ENCODE measurements around the gene TK1.

Gene TK1

GRCh38 chr17:78128551-78129350 lies 58.1 kb downstream of the TK1 start, which contains the start of gene TMC6:
Gene TMC6 (minus strand): TSS chr17:78128755. CDS start chr17:78126832, 1,923 bp downstream.
- DNase-seq (ENCODE audit: low read depth, low spot score): peak; percentile 74
- peak within 1 kb of the TSS; percentile 85 for H3K4me3 ChIP-seq (ENCODE audit: low read length)

GRCh38 chr17:78127888-78128550 lies 58.8 kb downstream of the TK1 start:
- peak overlapping the region; percentile 85 for H3K4me3 ChIP-seq (ENCODE audit: low read length)
- DNase-seq (ENCODE audit: low read depth, low spot score): no peak

GRCh38 chr17:78127239-78127887 lies 59.5 kb downstream of the TK1 start:
- no peak for DNase-seq (ENCODE audit: low read depth, low spot score)
- peak overlapping the region; percentile 85 for H3K4me3 ChIP-seq (ENCODE audit: low read length)

GRCh38 chr17:78126895-78127238 lies 60.0 kb downstream of the TK1 start:
- H3K4me3 ChIP-seq (ENCODE audit: low read length): peak overlapping the region; percentile 85
- no peak for DNase-seq (ENCODE audit: low read depth, low spot score)

GRCh38 chr17:78125976-78126894 lies 60.6 kb downstream of the TK1 start:
- H3K4me3 ChIP-seq (ENCODE audit: low read length): no peak overlapping the region

GRCh38 chr17:78125138-78125913 lies 61.5 kb downstream of the TK1 start:
- no peak for DNase-seq (ENCODE audit: low read depth, low spot score)
- no peak overlapping the region for H3K4me3 ChIP-seq (ENCODE audit: low read length)

More at GRCh38 chr17:78125976-78126894, 60.6 kb downstream of the TK1 start:
- DNase-seq (ENCODE audit: low read depth, low spot score): no peak

GRCh38 chr17:78124836-78125137 lies 62.1 kb downstream of the TK1 start:
- no peak for DNase-seq (ENCODE audit: low read depth, low spot score)
- H3K4me3 ChIP-seq (ENCODE audit: low read length): no peak overlapping the region

All from Jurkat, Clone E6-1 (cell line).